ENCODE measurements around the gene EPHX1.
"Not testable (repeated sequence)": the region's sequence is repeated elsewhere in the genome, so short reads cannot be mapped to it uniquely, and the experiment has no call there.

Gene EPHX1

GRCh38 chr1:225882694-225883615, 73.0 kb downstream of the EPHX1 start:
- peak in 2 of 5 donors; percentile 18 to 31 for DNase-seq

GRCh38 chr1:225883616-225884265, 73.8 kb downstream of the EPHX1 start:
- no peak for DNase-seq

GRCh38 chr1:225885336-225885735, 75.4 kb downstream of the EPHX1 start:
- DNase-seq = no peak

- DNase-seq = no peak
These were observed 76.5 kb downstream of the EPHX1 start for GRCh38 chr1:225886159-225887029.

GRCh38 chr1:225887030-225887314, 77.0 kb downstream of the EPHX1 start:
- DNase-seq = no peak

GRCh38 chr1:225887554-225888288, 77.8 kb downstream of the EPHX1 start:
- DNase-seq = not testable (repeated sequence)

GRCh38 chr1:225888289-225888897, 78.5 kb downstream of the EPHX1 start:
- no peak for DNase-seq

GRCh38 chr1:225888898-225889601, 79.1 kb downstream of the EPHX1 start, which contains the start of gene LEFTY1:
TSS of gene LEFTY1 (minus strand) at chr1:225889146. CDS start at chr1:225889066, 80 bp downstream.
- no peak for DNase-seq

- no peak for DNase-seq
These were observed 79.8 kb downstream of the EPHX1 start for GRCh38 chr1:225889743-225890142.

GRCh38 chr1:225890346-225891228, 80.7 kb downstream of the EPHX1 start:
- DNase-seq = no peak

GRCh38 chr1:225891229-225891972, 81.5 kb downstream of the EPHX1 start:
- no peak for DNase-seq

GRCh38 chr1:225892307-225892706, 82.4 kb downstream of the EPHX1 start:
- DNase-seq = no peak

Data from T-helper 1 cell (primary cell).